GM12878 (cell line): Measurements from ENCODE around the gene HNRNPM. TPM values are rescaled to one million over a fixed set of nuclear protein-coding genes. Genes with fewer than 3 reads are reported as not detected.

Experiments used
- ATAC-seq: fragments of 200-7000 bp; cut with Tn5 transposase; 3 replicates; pipeline ENCODE4 v1.9.1; 2020; ENCODE audit warnings: mild to moderate bottlenecking, moderate library complexity
- BruUV-seq: library from RNA; stranded (reverse); fragments of 400-500 nt; replicated peaks from 2 replicates; lab custom pipeline; 2021; lab: Mats Ljungman, UMichigan
- CTCF ChIA-PET: fragments of 300-600 bp; sonication (Branson Sonifier 250); formaldehyde crosslinking; extraction: SDS; loops from one replicate; lab custom pipeline; 2021; ENCODE audit warnings: inconsistent platforms; lab: Yijun Ruan, JAX
- POLR2A ChIA-PET: fragments of 350-600 bp; formaldehyde crosslinking; extraction: SDS; loops from one replicate; lab custom pipeline; 2021; ENCODE audit warnings: inconsistent platforms; lab: Charles Lee
- RAD21 ChIA-PET: fragments of 300-600 bp; sonication (Branson Sonifier 250); formaldehyde crosslinking; loops from one replicate; lab custom pipeline; 2023; ENCODE audit warnings: antibody characterized with exemption; ENCODE audit not compliant: unreplicated experiment; lab: Charles Lee
- SMC1A ChIA-PET: fragments of 300-600 bp; sonication (Branson Sonifier 250); formaldehyde crosslinking; loops from one replicate; lab custom pipeline; 2023; ENCODE audit not compliant: unreplicated experiment, uncharacterized antibody; lab: Charles Lee
- DNase-seq: peaks from one replicate; pipeline ENCODE4 v3.0.0-alpha.2; 2011; ENCODE audit warnings: low read depth, low spot score
- FAIRE-seq: peaks from 3 replicates; lab custom pipeline; 2011; peaks lifted over from hg19 to GRCh38; lab: Jason Lieb, UNC
- H2AFZ ChIP-seq: 2 replicates; pipeline ENCODE4 v1.6.0; 2011; ENCODE audit warnings: low read depth, low read length, control low read depth; ENCODE audit not compliant: control insufficient read depth
- H3K27ac ChIP-seq: 2 replicates; pipeline ENCODE4 v1.5.1; 2011; ENCODE audit warnings: control low read depth; ENCODE audit not compliant: control insufficient read depth, insufficient read depth
- H3K27me3 ChIP-seq, 2 experiments: replicated peaks in 1 of 2; 2 replicates each; pipeline versions ENCODE4 v1.6.0 to v1.6.1; 2011; ENCODE audit warnings: low read length in 1 of 2; ENCODE audit not compliant: control insufficient read depth in 2 of 2, insufficient read depth in 2 of 2
- H3K36me3 ChIP-seq, 2 experiments: 2 replicates each; pipeline ENCODE4 v1.5.1; 2011; ENCODE audit warnings: low read length in 1 of 2; ENCODE audit not compliant: control insufficient read depth in 2 of 2, insufficient read depth in 2 of 2
- H3K4me1 ChIP-seq: 2 replicates; pipeline ENCODE4 v1.6.1; 2011; ENCODE audit warnings: mild to moderate bottlenecking, low read length, moderate library complexity, mixed read lengths; ENCODE audit not compliant: control insufficient read depth, insufficient read depth
- H3K4me2 ChIP-seq: 2 replicates; pipeline ENCODE4 v1.6.0; 2011; ENCODE audit warnings: control low read depth; ENCODE audit not compliant: control insufficient read depth, insufficient read depth
- H3K4me3 ChIP-seq: fragments of 200-600 bp; sonication (generic); 2 replicates; pipeline ENCODE4 v1.5.1; 2016
- H3K79me2 ChIP-seq: 2 replicates; pipeline ENCODE4 v1.6.0; 2011; ENCODE audit warnings: low read length; ENCODE audit not compliant: control insufficient read depth, insufficient read depth
- H3K9ac ChIP-seq: 2 replicates; pipeline ENCODE4 v1.8.0; 2011; ENCODE audit warnings: low read length, control low read depth, mixed read lengths; ENCODE audit not compliant: control insufficient read depth, insufficient read depth
- H3K9me3 ChIP-seq: replicated peaks from 3 replicates; pipeline ENCODE4 v1.5.1; 2011; ENCODE audit warnings: mild to moderate bottlenecking, low read length; ENCODE audit not compliant: control insufficient read depth, insufficient read depth
- H4K20me1 ChIP-seq: 2 replicates; pipeline ENCODE4 v1.6.0; 2011; ENCODE audit not compliant: control insufficient read depth, insufficient read depth
- EGR1 ChIP-seq, 2 experiments: IDR thresholded peaks; 1 replicate in 1 of 2; 2 replicates in 1 of 2; pipeline ENCODE4 v1.6.1; 2011 to 2012; ENCODE audit warnings: low read depth in 2 of 2, low read length in 2 of 2, borderline replicate concordance in 1 of 2, mild to moderate bottlenecking in 1 of 2, moderate library complexity in 1 of 2
- GABPA ChIP-seq: IDR thresholded peaks from 2 replicates; pipeline ENCODE4 v1.6.1; 2014; ENCODE audit warnings: antibody characterized with exemption, low read depth, mild to moderate bottlenecking, inconsistent platforms
- MTA3 ChIP-seq: IDR thresholded peaks from 2 replicates; pipeline ENCODE4 v1.6.1; 2012; ENCODE audit warnings: low read length, inconsistent platforms, borderline replicate concordance
- NBN ChIP-seq: fragments of 450-650 bp; IDR thresholded peaks from 2 replicates; pipeline ENCODE4 v1.6.1; 2016
- PAX8 ChIP-seq: fragments of 450-650 bp; IDR thresholded peaks from 2 replicates; pipeline ENCODE4 v1.6.1; 2017; ENCODE audit warnings: mild to moderate bottlenecking, moderate library complexity
- POLR2AphosphoS2 ChIP-seq: IDR thresholded peaks from 2 replicates; pipeline ENCODE4 v1.6.1; 2011; ENCODE audit warnings: low read depth, mild to moderate bottlenecking, low read length, improper control_type of control experiment, moderate library complexity
- RAD21 ChIP-seq: IDR thresholded peaks from 2 replicates; pipeline ENCODE4 v1.6.1; 2011; ENCODE audit warnings: mild to moderate bottlenecking, low read depth, low read length, moderate library complexity; ENCODE audit not compliant: insufficient read depth
- RFX5 ChIP-seq: IDR thresholded peaks from 2 replicates; pipeline ENCODE4 v1.6.1; 2011; ENCODE audit warnings: low read depth, low read length, improper control_type of control experiment
- SMARCA5 ChIP-seq: fragments of 450-650 bp; IDR thresholded peaks from 2 replicates; pipeline ENCODE4 v1.6.1; 2017; ENCODE audit warnings: mild to moderate bottlenecking
- SMC3 ChIP-seq: IDR thresholded peaks from 2 replicates; pipeline ENCODE4 v1.6.1; 2011; ENCODE audit warnings: low read length, improper control_type of control experiment, borderline replicate concordance
- STAT3 ChIP-seq: IDR thresholded peaks from 2 replicates; pipeline ENCODE4 v1.6.1; 2011; ENCODE audit warnings: low read depth, low read length, improper control_type of control experiment
- WGBS: methylation state at CpG from one replicate; pipeline ENCODE4 v1.1.6; 2016; ENCODE audit warnings: low lambda C conversion rate; ENCODE audit not compliant: insufficient replicate concordance, insufficient coverage; ENCODE audit errors: missing lambda C conversion rate; 5-methylcytosine and 5-hydroxymethylcytosine counted together
- in situ Hi-C: fragments of 300-500 bp; cut with MboI; formaldehyde crosslinking; loops from 9 replicates; pipeline ENCODE4 v1.14.3; 2018; ENCODE audit warnings: mixed read lengths
- intact Hi-C: fragments of 100-400 bp; cut with micrococcal nuclease; formaldehyde crosslinking; loops from one replicate; pipeline ENCODE4 v1.14.2; 2022; ENCODE audit not compliant: unreplicated experiment
- polyA plus RNA-seq, 11 experiments: library from polyadenylated mRNA; depleted of rRNA in 4 of 11; unstranded in 6 of 11; stranded (reverse) in 5 of 11; fragments of >200 nt; fragmentation: Nextera tagmentation in 4 of 11; fragmentation: Illumina TruSeq in 1 of 11; extraction: Ambion mirVana in 4 of 11; extraction: Trizol in 1 of 11; gene quantifications; 1 replicate in 1 of 11; 2 replicates in 10 of 11; pipeline versions ENCODE4 v1.2.1 to v1.2.3, GENCODE V29; 2011 to 2016; ENCODE audit warnings: inconsistent platforms in 2 of 11, missing spikeins in 2 of 11, low read depth in 1 of 11
- total RNA-seq, 4 experiments: library from RNA; depleted of rRNA in 3 of 4; stranded (reverse); fragments of >200 nt in 3 of 4; fragmentation: Illumina TruSeq in 1 of 4; extraction: Trizol in 1 of 4; gene quantifications; 2 replicates each; pipeline versions ENCODE4 v1.2.1 to v1.2.3, GENCODE V29; 2013 to 2021
- TF ChIP-seq, protein P1 (sequence below): fragments of 450-650 bp; IDR thresholded peaks from 2 replicates; pipeline ENCODE4 v1.6.1; 2016; ENCODE audit warnings: mild to moderate bottlenecking
- TF ChIP-seq, protein P2 (sequence below): IDR thresholded peaks from 2 replicates; pipeline ENCODE4 v1.6.1; 2012; ENCODE audit warnings: low read depth, low read length, improper control_type of control experiment
- TF ChIP-seq, protein P3 (sequence below): fragments of 450-650 bp; IDR thresholded peaks from 2 replicates; pipeline ENCODE4 v1.6.1; 2017; ENCODE audit warnings: low read depth, mild to moderate bottlenecking, moderate library complexity
- TF ChIP-seq, protein P4 (sequence below): fragments of 450-650 bp; IDR thresholded peaks from 2 replicates; pipeline ENCODE4 v1.6.1; 2018; ENCODE audit warnings: borderline replicate concordance, mild to moderate bottlenecking; ENCODE audit not compliant: partially characterized antibody
- TF ChIP-seq, protein P5 (sequence below): fragments of 450-650 bp; IDR thresholded peaks from 2 replicates; pipeline ENCODE4 v1.6.1; 2017; ENCODE audit warnings: mild to moderate bottlenecking, low read depth, inconsistent platforms; ENCODE audit not compliant: poor library complexity, severe bottlenecking

The HNRNPM gene
- total and polyA plus RNA-seq, 10 of the 15 experiments (the other 5 are each of a cell fraction or from before 2014, with no cell fraction given): 14.3 to 415 (median 198) TPM

DNA sequence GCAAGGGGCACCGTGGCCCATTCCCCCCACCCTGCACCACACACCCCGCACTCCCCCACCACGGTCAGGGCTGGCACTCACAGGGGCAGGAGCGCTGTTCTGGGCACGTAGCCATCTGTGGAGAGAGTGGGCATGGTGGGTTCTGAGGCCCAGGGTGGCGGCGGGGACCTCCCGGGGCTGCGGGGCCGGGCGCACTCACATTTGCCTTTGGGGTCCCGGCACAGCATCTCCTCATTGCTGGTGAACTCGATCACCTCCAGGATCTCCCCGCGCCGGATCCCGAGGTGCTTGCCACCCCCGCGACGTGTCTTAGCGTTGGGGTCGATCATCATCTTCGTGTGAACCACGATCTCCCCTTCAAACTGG is 45.6 kb downstream of the HNRNPM start:
- ATAC-seq: no peak
- Histone ChIP-seq H3K27me3 (no peaks in the 10 kb centered on the region), H2AFZ (no peak overlapping the region)
- TF ChIP-seq, protein P1, sequence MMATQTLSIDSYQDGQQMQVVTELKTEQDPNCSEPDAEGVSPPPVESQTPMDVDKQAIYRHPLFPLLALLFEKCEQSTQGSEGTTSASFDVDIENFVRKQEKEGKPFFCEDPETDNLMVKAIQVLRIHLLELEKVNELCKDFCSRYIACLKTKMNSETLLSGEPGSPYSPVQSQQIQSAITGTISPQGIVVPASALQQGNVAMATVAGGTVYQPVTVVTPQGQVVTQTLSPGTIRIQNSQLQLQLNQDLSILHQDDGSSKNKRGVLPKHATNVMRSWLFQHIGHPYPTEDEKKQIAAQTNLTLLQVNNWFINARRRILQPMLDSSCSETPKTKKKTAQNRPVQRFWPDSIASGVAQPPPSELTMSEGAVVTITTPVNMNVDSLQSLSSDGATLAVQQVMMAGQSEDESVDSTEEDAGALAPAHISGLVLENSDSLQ: no peak
- TF ChIP-seq, protein P2, sequence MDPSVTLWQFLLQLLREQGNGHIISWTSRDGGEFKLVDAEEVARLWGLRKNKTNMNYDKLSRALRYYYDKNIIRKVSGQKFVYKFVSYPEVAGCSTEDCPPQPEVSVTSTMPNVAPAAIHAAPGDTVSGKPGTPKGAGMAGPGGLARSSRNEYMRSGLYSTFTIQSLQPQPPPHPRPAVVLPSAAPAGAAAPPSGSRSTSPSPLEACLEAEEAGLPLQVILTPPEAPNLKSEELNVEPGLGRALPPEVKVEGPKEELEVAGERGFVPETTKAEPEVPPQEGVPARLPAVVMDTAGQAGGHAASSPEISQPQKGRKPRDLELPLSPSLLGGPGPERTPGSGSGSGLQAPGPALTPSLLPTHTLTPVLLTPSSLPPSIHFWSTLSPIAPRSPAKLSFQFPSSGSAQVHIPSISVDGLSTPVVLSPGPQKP: no peak
- TF ChIP-seq RAD21 (no peak), PAX8 (no peak), SMC3 (no peak), POLR2AphosphoS2 (no peak), RFX5 (no peak), GABPA (no peak), EGR1 (IDR thresholded peaks at IDR 0.05; ENCODE audit: borderline replicate concordance in 1 of 2, low read depth in 2 of 2, low read length in 2 of 2) (no peak), MTA3 (no peak), STAT3 (no peak), SMARCA5 (no peak), NBN (no peak)
- TF ChIP-seq, protein P3, sequence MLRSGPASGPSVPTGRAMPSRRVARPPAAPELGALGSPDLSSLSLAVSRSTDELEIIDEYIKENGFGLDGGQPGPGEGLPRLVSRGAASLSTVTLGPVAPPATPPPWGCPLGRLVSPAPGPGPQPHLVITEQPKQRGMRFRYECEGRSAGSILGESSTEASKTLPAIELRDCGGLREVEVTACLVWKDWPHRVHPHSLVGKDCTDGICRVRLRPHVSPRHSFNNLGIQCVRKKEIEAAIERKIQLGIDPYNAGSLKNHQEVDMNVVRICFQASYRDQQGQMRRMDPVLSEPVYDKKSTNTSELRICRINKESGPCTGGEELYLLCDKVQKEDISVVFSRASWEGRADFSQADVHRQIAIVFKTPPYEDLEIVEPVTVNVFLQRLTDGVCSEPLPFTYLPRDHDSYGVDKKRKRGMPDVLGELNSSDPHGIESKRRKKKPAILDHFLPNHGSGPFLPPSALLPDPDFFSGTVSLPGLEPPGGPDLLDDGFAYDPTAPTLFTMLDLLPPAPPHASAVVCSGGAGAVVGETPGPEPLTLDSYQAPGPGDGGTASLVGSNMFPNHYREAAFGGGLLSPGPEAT: no peak
- TF ChIP-seq, protein P4, sequence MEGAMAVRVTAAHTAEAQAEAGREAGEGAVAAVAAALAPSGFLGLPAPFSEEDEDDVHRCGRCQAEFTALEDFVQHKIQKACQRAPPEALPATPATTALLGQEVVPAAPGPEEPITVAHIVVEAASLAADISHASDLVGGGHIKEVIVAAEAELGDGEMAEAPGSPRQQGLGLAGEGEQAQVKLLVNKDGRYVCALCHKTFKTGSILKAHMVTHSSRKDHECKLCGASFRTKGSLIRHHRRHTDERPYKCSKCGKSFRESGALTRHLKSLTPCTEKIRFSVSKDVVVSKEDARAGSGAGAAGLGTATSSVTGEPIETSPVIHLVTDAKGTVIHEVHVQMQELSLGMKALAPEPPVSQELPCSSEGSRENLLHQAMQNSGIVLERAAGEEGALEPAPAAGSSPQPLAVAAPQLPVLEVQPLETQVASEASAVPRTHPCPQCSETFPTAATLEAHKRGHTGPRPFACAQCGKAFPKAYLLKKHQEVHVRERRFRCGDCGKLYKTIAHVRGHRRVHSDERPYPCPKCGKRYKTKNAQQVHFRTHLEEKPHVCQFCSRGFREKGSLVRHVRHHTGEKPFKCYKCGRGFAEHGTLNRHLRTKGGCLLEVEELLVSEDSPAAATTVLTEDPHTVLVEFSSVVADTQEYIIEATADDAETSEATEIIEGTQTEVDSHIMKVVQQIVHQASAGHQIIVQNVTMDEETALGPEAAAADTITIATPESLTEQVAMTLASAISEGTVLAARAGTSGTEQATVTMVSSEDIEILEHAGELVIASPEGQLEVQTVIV: no peak
- TF ChIP-seq, protein P5, sequence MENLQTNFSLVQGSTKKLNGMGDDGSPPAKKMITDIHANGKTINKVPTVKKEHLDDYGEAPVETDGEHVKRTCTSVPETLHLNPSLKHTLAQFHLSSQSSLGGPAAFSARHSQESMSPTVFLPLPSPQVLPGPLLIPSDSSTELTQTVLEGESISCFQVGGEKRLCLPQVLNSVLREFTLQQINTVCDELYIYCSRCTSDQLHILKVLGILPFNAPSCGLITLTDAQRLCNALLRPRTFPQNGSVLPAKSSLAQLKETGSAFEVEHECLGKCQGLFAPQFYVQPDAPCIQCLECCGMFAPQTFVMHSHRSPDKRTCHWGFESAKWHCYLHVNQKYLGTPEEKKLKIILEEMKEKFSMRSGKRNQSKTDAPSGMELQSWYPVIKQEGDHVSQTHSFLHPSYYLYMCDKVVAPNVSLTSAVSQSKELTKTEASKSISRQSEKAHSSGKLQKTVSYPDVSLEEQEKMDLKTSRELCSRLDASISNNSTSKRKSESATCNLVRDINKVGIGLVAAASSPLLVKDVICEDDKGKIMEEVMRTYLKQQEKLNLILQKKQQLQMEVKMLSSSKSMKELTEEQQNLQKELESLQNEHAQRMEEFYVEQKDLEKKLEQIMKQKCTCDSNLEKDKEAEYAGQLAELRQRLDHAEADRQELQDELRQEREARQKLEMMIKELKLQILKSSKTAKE: no peak
- TF ChIP-seq, all 136 proteins: peak for 0
- ChIA-PET SMC1A (no interaction called here), CTCF (no interaction called here), RAD21 (no interaction called here), POLR2A (no interaction called here)
- peaks cover 27 to 32% of the 10 kb centered on the region in 2 experiments for H3K36me3 ChIP-seq
- FAIRE-seq (no peak), DNase-seq (no peak)
- no peaks in the 10 kb centered on the region for H3K9me3 ChIP-seq
- H3K4me1 ChIP-seq: peaks cover 7% of the 10 kb centered on the region
- no peak overlapping the region for H3K4me2 ChIP-seq
- BruUV-seq: no TSS peak
- WGBS: 91% methylated on average over 23 of the region's 24 CpGs
- intact Hi-C loops: no loop called here
- H3K4me3 ChIP-seq: no peak overlapping the region
- in situ Hi-C loops: no loop called here
- H3K27ac ChIP-seq: no peak overlapping the region
- no peaks in the 10 kb centered on the region; the same call in 1 of the 2 replicates for H4K20me1 ChIP-seq
- no peaks in the 10 kb centered on the region for H3K79me2 ChIP-seq
- no peak overlapping the region for H3K9ac ChIP-seq
